Bronchial epithelial cell (primary cell): Measurements from ENCODE around the gene CCDC88C. TPM values are rescaled to one million over a fixed set of nuclear protein-coding genes. Genes with fewer than 3 reads are reported as not detected.

ENCODE experiments used
- DNase-seq: peaks from one replicate; pipeline ENCODE4 v3.0.0-alpha.2; 2010; ENCODE audit warnings: low read depth
- FAIRE-seq: peaks from 2 replicates; lab custom pipeline; 2011; peaks lifted over from hg19 to GRCh38; lab: Jason Lieb, UNC
- H3K27me3 ChIP-seq: 2 replicates; pipeline ENCODE4 v1.5.1; 2011; ENCODE audit warnings: low read length; ENCODE audit not compliant: control insufficient read depth, insufficient read depth
- H3K36me3 ChIP-seq: 2 replicates; pipeline ENCODE4 v1.5.1; 2011; ENCODE audit warnings: low read length; ENCODE audit not compliant: control insufficient read depth, insufficient read depth
- H3K4me3 ChIP-seq: 2 replicates; pipeline ENCODE4 v1.5.1; 2011; ENCODE audit warnings: mild to moderate bottlenecking, low read depth, low read length, control low read depth
- CTCF ChIP-seq: IDR thresholded peaks from 2 replicates; pipeline ENCODE4 v1.5.1; 2011; ENCODE audit warnings: mild to moderate bottlenecking, moderate library complexity, low read length, control low read depth, inconsistent platforms; ENCODE audit not compliant: insufficient read depth, severe bottlenecking
- total RNA-seq: library from RNA; depleted of rRNA; stranded (reverse); fragments of >200 nt; gene quantifications from 2 replicates; pipeline ENCODE4 v1.2.1, GENCODE V29; 2014

CCDC88C gene
- total RNA-seq, 1 donor from 2014 or later, result 21.3 TPM

GRCh38 chr14:91232603-91233002 is 185.0 kb downstream of the CCDC88C start:
- Histone ChIP-seq H3K27me3 (no peaks in the 10 kb centered on the region), H3K36me3 (peaks cover 2% of the 10 kb centered on the region), H3K4me3 (no peak overlapping the region)
- DNase-seq, result no peak
- FAIRE-seq, result peak; percentile 95
- no peak for TF ChIP-seq CTCF

GRCh38 chr14:91232052-91232451 is 185.6 kb downstream of the CCDC88C start:
- DNase-seq, result no peak
- FAIRE-seq, result no peak
- peaks cover 2% of the 10 kb centered on the region for H3K36me3 ChIP-seq
- TF ChIP-seq CTCF, result no peak
- H3K27me3 ChIP-seq, result no peaks in the 10 kb centered on the region
- H3K4me3 ChIP-seq, result no peak overlapping the region

GRCh38 chr14:91231446-91231845 is 186.2 kb downstream of the CCDC88C start:
- DNase-seq, result no peak

GRCh38 chr14:91230397-91231035 is 187.1 kb downstream of the CCDC88C start:
- no peak for TF ChIP-seq CTCF
- DNase-seq (peak; percentile 28), FAIRE-seq (peak; percentile 18)
- Histone ChIP-seq H3K36me3 (peaks cover 2% of the 10 kb centered on the region), H3K27me3 (no peaks in the 10 kb centered on the region), H3K4me3 (no peak overlapping the region)

More at GRCh38 chr14:91231446-91231845, 186.2 kb downstream of the CCDC88C start:
- no peak for TF ChIP-seq CTCF
- Histone ChIP-seq H3K4me3 (no peak overlapping the region), H3K27me3 (no peaks in the 10 kb centered on the region), H3K36me3 (peaks cover 2% of the 10 kb centered on the region)
- FAIRE-seq, result peak; percentile 62

- Histone ChIP-seq H3K27me3 (no peaks in the 10 kb centered on the region), H3K4me3 (no peak overlapping the region), H3K36me3 (peaks cover 1% of the 10 kb centered on the region)
- FAIRE-seq (no peak), DNase-seq (peak; percentile 51)
- TF ChIP-seq CTCF, result no peak
Observed at GRCh38 chr14:91229743-91230200, 187.8 kb downstream of the CCDC88C start.

GRCh38 chr14:91229005-91229382 is 188.6 kb downstream of the CCDC88C start:
- no peak for TF ChIP-seq CTCF
- DNase-seq, result no peak
- peaks cover 1% of the 10 kb centered on the region for H3K36me3 ChIP-seq
- no peak overlapping the region for H3K4me3 ChIP-seq
- no peak for FAIRE-seq
- H3K27me3 ChIP-seq, result no peaks in the 10 kb centered on the region
